GM23338 (cell line): ENCODE measurements around the gene PIP.

Experiments used
- CREB1 ChIP-seq: fragments of 250-450 bp; sonication (Bioruptor Pico); IDR thresholded peaks from 2 replicates; pipeline ENCODE4 v1.5.0; 2020; ENCODE audit warnings: low read depth, mild to moderate bottlenecking, moderate library complexity
- EZH2 ChIP-seq: fragments of 200-600 bp; sonication (generic); IDR thresholded peaks from one replicate; pipeline ENCODE4 v1.8.0; 2017; ENCODE audit warnings: antibody characterized with exemption, mild to moderate bottlenecking, low read depth; ENCODE audit not compliant: unreplicated experiment
- EZH2phosphoT487 ChIP-seq: fragments of 200-600 bp; sonication (generic); IDR thresholded peaks from one replicate; pipeline ENCODE4 v1.8.1; 2018; ENCODE audit warnings: antibody characterized with exemption; ENCODE audit not compliant: unreplicated experiment
- JUNB ChIP-seq: IDR thresholded peaks from one replicate; pipeline ENCODE4 v1.6.1; 2016; ENCODE audit warnings: antibody characterized with exemption; ENCODE audit not compliant: unreplicated experiment
- NANOG ChIP-seq: IDR thresholded peaks from 2 replicates; pipeline ENCODE4 v1.6.1; 2016; ENCODE audit warnings: antibody characterized with exemption, borderline replicate concordance
- POLR2AphosphoS5 ChIP-seq: IDR thresholded peaks from 2 replicates; pipeline ENCODE4 v1.6.1; 2016; ENCODE audit warnings: antibody characterized with exemption, low read depth
- REST ChIP-seq: IDR thresholded peaks from one replicate; pipeline ENCODE4 v1.6.1; 2018; ENCODE audit warnings: antibody characterized with exemption; ENCODE audit not compliant: unreplicated experiment
- STAT1 ChIP-seq: IDR thresholded peaks from one replicate; pipeline ENCODE4 v1.6.1; 2016; ENCODE audit warnings: antibody characterized with exemption; ENCODE audit not compliant: unreplicated experiment
- ZNF114 ChIP-seq: fragments of 250-450 bp; sonication (Bioruptor Pico); IDR thresholded peaks from 2 replicates; pipeline ENCODE4 v1.5.0; 2020; ENCODE audit warnings: mild to moderate bottlenecking, moderate library complexity
- TF ChIP-seq, protein P1 (sequence below), 2 experiments: fragments of 200-600 bp in 1 of 2; sonication (generic) in 1 of 2; conservative IDR thresholded peaks; 2 replicates each; pipeline versions ENCODE4 v1.5.1 to v1.6.1; 2016 to 2017; ENCODE audit warnings: antibody characterized with exemption in 2 of 2, low read depth in 2 of 2, mild to moderate bottlenecking in 2 of 2, moderate library complexity in 1 of 2
- TF ChIP-seq, protein P2 (sequence below): fragments of 250-450 bp; sonication (Bioruptor Pico); IDR thresholded peaks from 2 replicates; pipeline ENCODE4 v1.5.0; 2020; ENCODE audit warnings: mild to moderate bottlenecking, moderate library complexity
- TF ChIP-seq, protein P3 (sequence below): IDR thresholded peaks from 2 replicates; pipeline ENCODE4 v1.6.1; 2016; ENCODE audit warnings: antibody characterized with exemption

DNA sequence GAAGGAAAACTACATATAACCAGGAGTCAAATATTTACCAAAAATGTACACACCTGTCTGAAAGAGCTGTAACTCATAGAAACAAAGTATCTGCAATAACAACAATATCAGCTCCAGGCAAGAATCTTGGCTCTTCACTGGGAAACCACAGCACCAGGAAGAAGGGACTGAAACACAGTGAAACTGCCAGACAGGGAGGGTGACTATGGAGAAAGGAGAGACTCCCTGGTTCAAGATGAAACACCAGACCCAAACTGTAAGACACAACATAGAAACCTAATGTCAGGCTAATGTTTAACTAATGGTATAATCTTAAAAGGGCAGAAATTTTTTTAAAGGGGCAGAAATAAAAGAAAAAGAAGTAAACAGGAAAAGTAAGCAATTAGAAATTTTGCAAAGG is 39.8 kb downstream of the PIP start:
- TF ChIP-seq, protein P1, sequence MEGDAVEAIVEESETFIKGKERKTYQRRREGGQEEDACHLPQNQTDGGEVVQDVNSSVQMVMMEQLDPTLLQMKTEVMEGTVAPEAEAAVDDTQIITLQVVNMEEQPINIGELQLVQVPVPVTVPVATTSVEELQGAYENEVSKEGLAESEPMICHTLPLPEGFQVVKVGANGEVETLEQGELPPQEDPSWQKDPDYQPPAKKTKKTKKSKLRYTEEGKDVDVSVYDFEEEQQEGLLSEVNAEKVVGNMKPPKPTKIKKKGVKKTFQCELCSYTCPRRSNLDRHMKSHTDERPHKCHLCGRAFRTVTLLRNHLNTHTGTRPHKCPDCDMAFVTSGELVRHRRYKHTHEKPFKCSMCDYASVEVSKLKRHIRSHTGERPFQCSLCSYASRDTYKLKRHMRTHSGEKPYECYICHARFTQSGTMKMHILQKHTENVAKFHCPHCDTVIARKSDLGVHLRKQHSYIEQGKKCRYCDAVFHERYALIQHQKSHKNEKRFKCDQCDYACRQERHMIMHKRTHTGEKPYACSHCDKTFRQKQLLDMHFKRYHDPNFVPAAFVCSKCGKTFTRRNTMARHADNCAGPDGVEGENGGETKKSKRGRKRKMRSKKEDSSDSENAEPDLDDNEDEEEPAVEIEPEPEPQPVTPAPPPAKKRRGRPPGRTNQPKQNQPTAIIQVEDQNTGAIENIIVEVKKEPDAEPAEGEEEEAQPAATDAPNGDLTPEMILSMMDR (conservative IDR thresholded peaks at IDR 0.05; ENCODE audit: low read depth in 2 of 2) = no peak
- TF ChIP-seq REST (no peak), POLR2AphosphoS5 (no peak), EZH2 (no peak), EZH2phosphoT487 (no peak), CREB1 (no peak), JUNB (no peak), NANOG (no peak), ZNF114 (CRISPR knock-in tag) (no peak), STAT1 (no peak)
- TF ChIP-seq, protein P2, sequence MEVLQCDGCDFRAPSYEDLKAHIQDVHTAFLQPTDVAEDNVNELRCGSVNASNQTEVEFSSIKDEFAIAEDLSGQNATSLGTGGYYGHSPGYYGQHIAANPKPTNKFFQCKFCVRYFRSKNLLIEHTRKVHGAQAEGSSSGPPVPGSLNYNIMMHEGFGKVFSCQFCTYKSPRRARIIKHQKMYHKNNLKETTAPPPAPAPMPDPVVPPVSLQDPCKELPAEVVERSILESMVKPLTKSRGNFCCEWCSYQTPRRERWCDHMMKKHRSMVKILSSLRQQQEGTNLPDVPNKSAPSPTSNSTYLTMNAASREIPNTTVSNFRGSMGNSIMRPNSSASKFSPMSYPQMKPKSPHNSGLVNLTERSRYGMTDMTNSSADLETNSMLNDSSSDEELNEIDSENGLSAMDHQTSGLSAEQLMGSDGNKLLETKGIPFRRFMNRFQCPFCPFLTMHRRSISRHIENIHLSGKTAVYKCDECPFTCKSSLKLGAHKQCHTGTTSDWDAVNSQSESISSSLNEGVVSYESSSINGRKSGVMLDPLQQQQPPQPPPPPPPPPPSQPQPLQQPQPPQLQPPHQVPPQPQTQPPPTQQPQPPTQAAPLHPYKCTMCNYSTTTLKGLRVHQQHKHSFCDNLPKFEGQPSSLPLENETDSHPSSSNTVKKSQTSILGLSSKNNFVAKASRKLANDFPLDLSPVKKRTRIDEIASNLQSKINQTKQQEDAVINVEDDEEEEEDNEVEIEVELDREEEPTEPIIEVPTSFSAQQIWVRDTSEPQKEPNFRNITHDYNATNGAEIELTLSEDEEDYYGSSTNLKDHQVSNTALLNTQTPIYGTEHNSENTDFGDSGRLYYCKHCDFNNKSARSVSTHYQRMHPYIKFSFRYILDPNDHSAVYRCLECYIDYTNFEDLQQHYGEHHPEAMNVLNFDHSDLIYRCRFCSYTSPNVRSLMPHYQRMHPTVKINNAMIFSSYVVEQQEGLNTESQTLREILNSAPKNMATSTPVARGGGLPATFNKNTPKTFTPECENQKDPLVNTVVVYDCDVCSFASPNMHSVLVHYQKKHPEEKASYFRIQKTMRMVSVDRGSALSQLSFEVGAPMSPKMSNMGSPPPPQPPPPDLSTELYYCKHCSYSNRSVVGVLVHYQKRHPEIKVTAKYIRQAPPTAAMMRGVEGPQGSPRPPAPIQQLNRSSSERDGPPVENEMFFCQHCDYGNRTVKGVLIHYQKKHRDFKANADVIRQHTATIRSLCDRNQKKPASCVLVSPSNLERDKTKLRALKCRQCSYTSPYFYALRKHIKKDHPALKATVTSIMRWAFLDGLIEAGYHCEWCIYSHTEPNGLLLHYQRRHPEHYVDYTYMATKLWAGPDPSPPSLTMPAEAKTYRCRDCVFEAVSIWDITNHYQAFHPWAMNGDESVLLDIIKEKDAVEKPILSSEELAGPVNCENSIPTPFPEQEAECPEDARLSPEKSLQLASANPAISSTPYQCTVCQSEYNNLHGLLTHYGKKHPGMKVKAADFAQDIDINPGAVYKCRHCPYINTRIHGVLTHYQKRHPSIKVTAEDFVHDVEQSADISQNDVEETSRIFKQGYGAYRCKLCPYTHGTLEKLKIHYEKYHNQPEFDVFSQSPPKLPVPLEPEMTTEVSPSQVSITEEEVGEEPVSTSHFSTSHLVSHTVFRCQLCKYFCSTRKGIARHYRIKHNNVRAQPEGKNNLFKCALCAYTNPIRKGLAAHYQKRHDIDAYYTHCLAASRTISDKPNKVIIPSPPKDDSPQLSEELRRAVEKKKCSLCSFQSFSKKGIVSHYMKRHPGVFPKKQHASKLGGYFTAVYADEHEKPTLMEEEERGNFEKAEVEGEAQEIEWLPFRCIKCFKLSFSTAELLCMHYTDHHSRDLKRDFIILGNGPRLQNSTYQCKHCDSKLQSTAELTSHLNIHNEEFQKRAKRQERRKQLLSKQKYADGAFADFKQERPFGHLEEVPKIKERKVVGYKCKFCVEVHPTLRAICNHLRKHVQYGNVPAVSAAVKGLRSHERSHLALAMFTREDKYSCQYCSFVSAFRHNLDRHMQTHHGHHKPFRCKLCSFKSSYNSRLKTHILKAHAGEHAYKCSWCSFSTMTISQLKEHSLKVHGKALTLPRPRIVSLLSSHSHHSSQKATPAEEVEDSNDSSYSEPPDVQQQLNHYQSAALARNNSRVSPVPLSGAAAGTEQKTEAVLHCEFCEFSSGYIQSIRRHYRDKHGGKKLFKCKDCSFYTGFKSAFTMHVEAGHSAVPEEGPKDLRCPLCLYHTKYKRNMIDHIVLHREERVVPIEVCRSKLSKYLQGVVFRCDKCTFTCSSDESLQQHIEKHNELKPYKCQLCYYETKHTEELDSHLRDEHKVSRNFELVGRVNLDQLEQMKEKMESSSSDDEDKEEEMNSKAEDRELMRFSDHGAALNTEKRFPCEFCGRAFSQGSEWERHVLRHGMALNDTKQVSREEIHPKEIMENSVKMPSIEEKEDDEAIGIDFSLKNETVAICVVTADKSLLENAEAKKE (CRISPR knock-in tag) = no peak
- TF ChIP-seq, protein P3, sequence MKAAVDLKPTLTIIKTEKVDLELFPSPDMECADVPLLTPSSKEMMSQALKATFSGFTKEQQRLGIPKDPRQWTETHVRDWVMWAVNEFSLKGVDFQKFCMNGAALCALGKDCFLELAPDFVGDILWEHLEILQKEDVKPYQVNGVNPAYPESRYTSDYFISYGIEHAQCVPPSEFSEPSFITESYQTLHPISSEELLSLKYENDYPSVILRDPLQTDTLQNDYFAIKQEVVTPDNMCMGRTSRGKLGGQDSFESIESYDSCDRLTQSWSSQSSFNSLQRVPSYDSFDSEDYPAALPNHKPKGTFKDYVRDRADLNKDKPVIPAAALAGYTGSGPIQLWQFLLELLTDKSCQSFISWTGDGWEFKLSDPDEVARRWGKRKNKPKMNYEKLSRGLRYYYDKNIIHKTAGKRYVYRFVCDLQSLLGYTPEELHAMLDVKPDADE = no peak
